CD8-positive, alpha-beta memory T cell (primary cell): ENCODE data around the gene DDX49. TPM values are rescaled to one million over a fixed set of nuclear protein-coding genes. Genes with fewer than 3 reads are reported as not detected.

Source experiments
- CTCF ChIA-PET: fragments of 350-600 bp; sonication (Branson Sonifier 250); formaldehyde crosslinking; loops from one replicate; lab custom pipeline; 2021; ENCODE audit warnings: antibody characterized with exemption; lab: Charles Lee
- POLR2A ChIA-PET: fragments of 350-600 bp; sonication (Branson Sonifier 250); formaldehyde crosslinking; loops from one replicate; lab custom pipeline; 2021; ENCODE audit warnings: antibody characterized with exemption; lab: Charles Lee
- DNase-seq, 5 donors: peaks; one replicate each; pipeline versions ENCODE4 v3.0.0 to v3.0.0-alpha.2; 2020 to 2022; ENCODE audit warnings: mixed read lengths in 1 of 5
- H3K27ac ChIP-seq: one replicate; pipeline ENCODE4 v1.7.0; 2013; ENCODE audit warnings: low read depth, mild to moderate bottlenecking, low read length, moderate library complexity
- H3K27me3 ChIP-seq: 2 replicates; pipeline ENCODE4 v1.7.0; 2013; ENCODE audit warnings: low read length, mild to moderate bottlenecking; ENCODE audit not compliant: insufficient read depth, poor library complexity, severe bottlenecking
- H3K36me3 ChIP-seq: 2 replicates; pipeline ENCODE4 v1.7.0; 2013; ENCODE audit warnings: mild to moderate bottlenecking, low read length, moderate library complexity; ENCODE audit not compliant: insufficient read depth
- H3K4me1 ChIP-seq: 2 replicates; pipeline ENCODE4 v1.7.0; 2013; ENCODE audit warnings: mild to moderate bottlenecking, low read length, moderate library complexity; ENCODE audit not compliant: insufficient read depth
- H3K4me3 ChIP-seq: 2 replicates; pipeline ENCODE4 v1.7.0; 2013; ENCODE audit warnings: mild to moderate bottlenecking, low read length
- H3K9me3 ChIP-seq: 2 replicates; pipeline ENCODE4 v1.7.0; 2013; ENCODE audit warnings: mild to moderate bottlenecking, low read length
- H3K27ac Mint-ChIP-seq, 8 donors: one replicate each; pipeline ENCODE4 v1.8.0; 2020 to 2021; ENCODE audit warnings: mixed read lengths in 8 of 8, mild to moderate bottlenecking in 6 of 8, inconsistent platforms in 3 of 8, moderate library complexity in 3 of 8
- H3K27me3 Mint-ChIP-seq, 2 donors: one replicate each; pipeline ENCODE4 v1.8.0; 2020 to 2021; ENCODE audit warnings: mixed read lengths in 2 of 2, mild to moderate bottlenecking in 1 of 2, moderate library complexity in 1 of 2
- H3K36me3 Mint-ChIP-seq, 3 donors: one replicate each; pipeline ENCODE4 v1.8.0; 2020 to 2021; ENCODE audit warnings: mixed read lengths in 3 of 3, inconsistent platforms in 1 of 3, mild to moderate bottlenecking in 1 of 3
- H3K4me1 Mint-ChIP-seq, 3 donors: one replicate each; pipeline ENCODE4 v1.8.0; 2020 to 2021; ENCODE audit warnings: mixed read lengths in 3 of 3, inconsistent platforms in 1 of 3, mild to moderate bottlenecking in 1 of 3
- H3K4me3 Mint-ChIP-seq, 7 donors: one replicate each; pipeline ENCODE4 v1.8.0; 2020 to 2021; ENCODE audit warnings: mixed read lengths in 7 of 7, mild to moderate bottlenecking in 6 of 7, moderate library complexity in 4 of 7, inconsistent platforms in 2 of 7
- H3K9me3 Mint-ChIP-seq, 5 donors: one replicate each; pipeline ENCODE4 v1.8.0; 2020 to 2022; ENCODE audit warnings: mixed read lengths in 5 of 5, mild to moderate bottlenecking in 3 of 5, moderate library complexity in 2 of 5, inconsistent platforms in 1 of 5
- polyA plus RNA-seq: library from polyadenylated mRNA; unstranded; fragments of 300-500 nt; fragmentation: Illumina TruSeq; gene quantifications from one replicate; pipeline ENCODE4 v1.2.3, GENCODE V29; 2021
- total RNA-seq, 2 experiments: library from RNA; stranded (reverse); gene quantifications; one replicate each; pipeline ENCODE4 v1.2.3, GENCODE V29; 2021

DDX49 gene
- total and polyA plus RNA-seq, 3 experiments from 2014 or later, result 28.5 to 95.1 (median 92.5) TPM

- no peak for DNase-seq
- no peaks in the 10 kb centered on the region for H3K9me3 Mint-ChIP-seq
- Histone ChIP-seq H3K9me3 (no peaks in the 10 kb centered on the region), H3K4me3 (no peak overlapping the region), H3K36me3 (no peaks in the 10 kb centered on the region), H3K4me1 (no peaks in the 10 kb centered on the region), H3K27ac (no peak overlapping the region), H3K27me3 (no peaks in the 10 kb centered on the region)
- POLR2A ChIA-PET, result no interaction called here
- H3K4me3 Mint-ChIP-seq, result no peak overlapping the region
- CTCF ChIA-PET, result no interaction called here
- H3K27me3 Mint-ChIP-seq, result peaks cover 2 to 3% of the 10 kb centered on the region in 2 donors
- no peaks in the 10 kb centered on the region for H3K4me1 Mint-ChIP-seq
- no peak overlapping the region for H3K27ac Mint-ChIP-seq
- no peaks in the 10 kb centered on the region for H3K36me3 Mint-ChIP-seq
These were observed 35.5 kb downstream of the DDX49 start for GRCh38 chr19:18955042-18955441.

DNA sequence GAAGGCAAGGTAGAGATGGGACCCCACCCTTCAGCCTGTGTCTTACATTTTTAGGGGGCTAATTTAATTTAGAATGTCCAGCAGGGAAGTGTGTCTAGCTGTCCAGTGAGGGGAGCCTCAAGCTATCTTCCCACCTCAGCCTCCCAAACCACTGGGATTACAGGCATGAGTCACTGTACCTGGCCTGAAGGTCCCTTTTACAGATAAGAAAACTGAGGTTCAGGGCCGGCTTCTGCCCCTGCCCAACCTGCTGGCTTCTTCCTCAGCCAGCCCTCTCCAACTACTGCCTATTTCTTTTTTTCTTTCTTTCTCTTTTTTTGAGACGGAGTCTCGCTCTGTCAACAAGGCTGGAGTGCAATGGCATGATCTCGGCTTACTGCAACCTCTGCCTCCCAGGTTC is 40.9 kb downstream of the DDX49 start:
- Mint-ChIP-seq H3K9me3 (peaks cover 0 to 2% (median 0%) of the 10 kb centered on the region in 5 donors), H3K4me1 (peaks cover 2 to 13% (median 10%) of the 10 kb centered on the region in 3 donors), H3K4me3 (no peak overlapping the region), H3K36me3 (no peaks in the 10 kb centered on the region), H3K27me3 (peaks cover 10 to 14% of the 10 kb centered on the region in 2 donors), H3K27ac (no peak overlapping the region)
- no peaks in the 10 kb centered on the region for H3K36me3 ChIP-seq
- POLR2A ChIA-PET, result no interaction called here
- no peaks in the 10 kb centered on the region for H3K9me3 ChIP-seq
- no peaks in the 10 kb centered on the region for H3K27me3 ChIP-seq
- no peak overlapping the region for H3K4me3 ChIP-seq
- H3K4me1 ChIP-seq, result no peaks in the 10 kb centered on the region
- no peak overlapping the region for H3K27ac ChIP-seq
- CTCF ChIA-PET, result no interaction called here
- no peak for DNase-seq

- no peaks in the 10 kb centered on the region for H3K36me3 ChIP-seq
These were observed 42.5 kb downstream of the DDX49 start for GRCh38 chr19:18961767-18962620.

GRCh38 chr19:18964121-18964520 is 44.6 kb downstream of the DDX49 start:
- Mint-ChIP-seq H3K4me3 (no peak overlapping the region), H3K27ac (no peak overlapping the region), H3K9me3 (peaks cover 0 to 3% (median 2%) of the 10 kb centered on the region in 5 donors), H3K36me3 (no peaks in the 10 kb centered on the region), H3K4me1 (peaks cover 2 to 13% (median 10%) of the 10 kb centered on the region in 3 donors), H3K27me3 (peaks cover 21 to 23% of the 10 kb centered on the region in 2 donors)
- Histone ChIP-seq H3K27me3 (no peaks in the 10 kb centered on the region), H3K36me3 (no peaks in the 10 kb centered on the region), H3K4me1 (no peaks in the 10 kb centered on the region), H3K9me3 (no peaks in the 10 kb centered on the region), H3K4me3 (no peak overlapping the region), H3K27ac (no peak overlapping the region)
- no peak for DNase-seq
- CTCF ChIA-PET, result no interaction called here
- POLR2A ChIA-PET, result no interaction called here

More at GRCh38 chr19:18961767-18962620, 42.5 kb downstream of the DDX49 start:
- no peak overlapping the region for H3K4me3 ChIP-seq
- H3K27me3 ChIP-seq, result no peaks in the 10 kb centered on the region
- CTCF ChIA-PET, result no interaction called here
- POLR2A ChIA-PET, result no interaction called here
- peaks cover 14 to 16% of the 10 kb centered on the region in 2 donors for H3K27me3 Mint-ChIP-seq
- no peaks in the 10 kb centered on the region for H3K9me3 ChIP-seq
- peak overlapping the region in 2 of 7 donors; percentile 14 to 44 for H3K4me3 Mint-ChIP-seq
- H3K4me1 ChIP-seq, result no peaks in the 10 kb centered on the region
- H3K36me3 Mint-ChIP-seq, result no peaks in the 10 kb centered on the region
- no peak overlapping the region for H3K27ac ChIP-seq
- H3K4me1 Mint-ChIP-seq, result peaks cover 2 to 13% (median 10%) of the 10 kb centered on the region in 3 donors
- peak in 1 of 5 donors; percentile 11 for DNase-seq
- peaks cover 0 to 2% (median 0%) of the 10 kb centered on the region in 5 donors for H3K9me3 Mint-ChIP-seq
- no peak overlapping the region for H3K27ac Mint-ChIP-seq

GRCh38 chr19:18966307-18966706 is 46.8 kb downstream of the DDX49 start:
- POLR2A ChIA-PET, result no interaction called here
- Mint-ChIP-seq H3K4me3 (no peak overlapping the region), H3K36me3 (no peaks in the 10 kb centered on the region), H3K27ac (no peak overlapping the region), H3K27me3 (peaks cover 22 to 25% of the 10 kb centered on the region in 2 donors), H3K9me3 (peaks cover 0 to 3% (median 2%) of the 10 kb centered on the region in 5 donors), H3K4me1 (peaks cover 2 to 12% (median 8%) of the 10 kb centered on the region in 3 donors)
- CTCF ChIA-PET, result no interaction called here
- Histone ChIP-seq H3K36me3 (no peaks in the 10 kb centered on the region), H3K27ac (no peak overlapping the region), H3K4me1 (no peaks in the 10 kb centered on the region), H3K27me3 (no peaks in the 10 kb centered on the region), H3K9me3 (no peaks in the 10 kb centered on the region), H3K4me3 (no peak overlapping the region)
- no peak for DNase-seq

DNA sequence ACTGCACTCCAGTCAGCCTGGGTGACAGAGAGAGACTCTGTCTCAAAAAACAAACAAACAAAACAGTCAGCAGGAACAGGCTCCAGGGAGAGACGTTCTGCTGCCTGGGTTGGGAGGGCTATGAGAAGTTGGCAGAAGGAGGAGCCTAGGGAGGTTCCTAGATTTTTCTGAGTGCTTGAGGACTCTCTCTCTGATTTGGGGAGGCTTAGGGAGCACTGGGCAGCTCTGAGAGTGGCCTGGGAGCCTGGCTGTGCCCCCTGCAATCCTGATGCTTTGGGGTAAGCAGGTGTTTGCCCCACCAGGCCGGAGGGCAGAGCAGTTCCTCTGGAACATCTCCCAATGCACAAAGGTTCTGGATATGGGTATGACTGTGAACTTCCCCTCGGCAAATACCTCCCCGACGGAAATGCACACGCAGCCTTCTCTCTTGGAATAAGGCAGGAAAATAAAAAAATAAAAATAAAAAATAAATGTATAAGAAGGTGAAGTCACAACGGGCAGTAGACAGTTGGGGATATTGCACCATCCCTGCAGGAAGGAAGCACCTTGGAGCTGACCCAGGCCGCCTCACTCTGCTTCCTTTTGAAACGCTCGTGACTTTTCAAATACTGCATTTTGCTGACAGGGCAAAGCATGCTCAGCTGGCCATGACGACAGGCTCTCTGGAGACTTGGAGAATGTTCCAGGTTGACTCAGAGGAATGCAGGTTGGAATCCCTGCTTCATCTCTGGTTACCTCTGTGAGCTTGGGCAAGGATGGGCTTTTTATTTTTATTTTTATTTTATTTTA is 48.0 kb downstream of the DDX49 start:
- H3K36me3 Mint-ChIP-seq, result no peaks in the 10 kb centered on the region
- no peak overlapping the region for H3K27ac Mint-ChIP-seq

DNA sequence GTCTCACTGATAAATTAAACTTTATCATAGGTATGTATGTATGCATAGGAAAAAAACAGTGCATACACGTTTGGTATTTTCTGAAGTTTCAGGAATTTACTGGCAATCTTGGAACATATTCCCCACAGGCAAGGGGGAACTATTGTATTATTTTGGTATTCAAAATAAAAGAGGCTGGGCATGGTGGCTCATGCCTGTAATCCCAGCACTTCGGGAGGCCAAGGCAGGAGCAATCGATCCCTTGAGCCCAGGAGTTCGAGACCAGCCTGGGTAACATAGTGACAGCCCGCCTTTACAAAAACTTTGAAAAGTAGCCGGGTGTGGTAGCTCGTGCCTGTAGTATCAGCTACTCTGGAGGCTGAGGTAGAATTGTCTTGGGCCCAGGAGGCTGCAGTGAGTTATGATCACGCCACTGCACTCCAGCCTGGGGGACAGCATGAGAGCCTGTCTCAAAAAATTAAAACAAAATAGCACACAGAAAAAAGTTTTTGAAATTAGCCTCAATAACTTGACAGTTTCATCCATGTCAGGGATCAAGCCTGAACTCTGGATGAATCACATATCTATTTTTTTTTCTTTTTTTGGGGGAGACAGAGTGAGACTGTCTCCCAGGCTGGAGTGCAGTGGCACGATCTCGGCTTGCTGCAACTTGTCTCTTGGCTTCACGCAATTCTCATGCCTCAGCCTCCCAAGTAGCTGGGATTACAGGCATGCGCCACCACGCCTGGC is 50.6 kb downstream of the DDX49 start:
- POLR2A ChIA-PET, result no interaction called here
- Histone ChIP-seq H3K9me3 (no peaks in the 10 kb centered on the region), H3K27me3 (no peaks in the 10 kb centered on the region), H3K4me1 (no peaks in the 10 kb centered on the region), H3K36me3 (no peaks in the 10 kb centered on the region), H3K4me3 (no peak overlapping the region), H3K27ac (no peak overlapping the region)
- no peak overlapping the region for H3K4me3 Mint-ChIP-seq
- no peaks in the 10 kb centered on the region for H3K4me1 Mint-ChIP-seq
- no peaks in the 10 kb centered on the region for H3K36me3 Mint-ChIP-seq
- no peak for DNase-seq
- H3K27ac Mint-ChIP-seq, result no peak overlapping the region
- H3K9me3 Mint-ChIP-seq, result peaks cover 0 to 3% (median 0%) of the 10 kb centered on the region in 5 donors
- CTCF ChIA-PET, result no interaction called here
- H3K27me3 Mint-ChIP-seq, result peaks cover 17 to 29% of the 10 kb centered on the region in 2 donors

More for the DNA sequence above, 48.0 kb downstream of the DDX49 start:
- no peak for DNase-seq
- Histone ChIP-seq H3K27ac (no peak overlapping the region), H3K9me3 (no peaks in the 10 kb centered on the region), H3K36me3 (no peaks in the 10 kb centered on the region), H3K27me3 (no peaks in the 10 kb centered on the region), H3K4me1 (no peaks in the 10 kb centered on the region), H3K4me3 (no peak overlapping the region)
- no peaks in the 10 kb centered on the region for H3K4me1 Mint-ChIP-seq
- CTCF ChIA-PET, result no interaction called here
- POLR2A ChIA-PET, result no interaction called here
- H3K9me3 Mint-ChIP-seq, result peaks cover 0 to 3% (median 0%) of the 10 kb centered on the region in 5 donors
- peaks cover 18 to 26% of the 10 kb centered on the region in 2 donors for H3K27me3 Mint-ChIP-seq
- H3K4me3 Mint-ChIP-seq, result no peak overlapping the region
